ENCODE results near the gene POTEM.
"Not testable (repeated sequence)": the region's sequence is repeated elsewhere in the genome, so short reads cannot be mapped to it uniquely, and the experiment has no call there.

The POTEM gene
- long read RNA-seq = 0 reads

DNA sequence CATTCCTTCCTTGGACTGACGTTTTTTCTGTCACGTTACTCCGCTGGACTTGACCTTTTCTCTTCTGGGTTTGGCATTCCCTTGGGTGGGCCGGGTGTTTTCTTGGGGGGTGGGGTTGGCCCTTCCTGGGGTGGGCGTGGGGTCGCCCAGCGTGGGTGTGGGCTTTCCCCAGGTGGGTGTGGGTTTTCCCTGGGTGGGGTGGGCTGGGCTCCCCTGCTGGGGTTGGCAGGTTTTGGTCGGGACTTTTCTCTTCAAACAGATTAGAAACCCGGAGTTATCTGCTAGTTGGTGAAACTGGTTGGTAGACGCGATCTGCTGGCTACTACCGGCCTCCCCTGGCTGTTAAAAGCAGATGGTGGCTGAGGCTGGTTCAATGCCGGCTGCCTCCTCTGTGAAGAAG, at the start of gene POTEM:
TSS of gene POTEM (plus strand) at position 301 of the 400 bp plus-strand sequence. CDS start at position 353, 52 bp downstream.
- not testable (repeated sequence) for H3K4me3 ChIP-seq (replicated peaks; ENCODE audit: insufficient read depth, low read length); H3K27me3 ChIP-seq (ENCODE audit: insufficient read depth, poor library complexity, severe bottlenecking); DNase-seq (ENCODE audit: low read depth in 1 of 2, low spot score in 1 of 2); H3K27ac ChIP-seq (replicated peaks)

DNA sequence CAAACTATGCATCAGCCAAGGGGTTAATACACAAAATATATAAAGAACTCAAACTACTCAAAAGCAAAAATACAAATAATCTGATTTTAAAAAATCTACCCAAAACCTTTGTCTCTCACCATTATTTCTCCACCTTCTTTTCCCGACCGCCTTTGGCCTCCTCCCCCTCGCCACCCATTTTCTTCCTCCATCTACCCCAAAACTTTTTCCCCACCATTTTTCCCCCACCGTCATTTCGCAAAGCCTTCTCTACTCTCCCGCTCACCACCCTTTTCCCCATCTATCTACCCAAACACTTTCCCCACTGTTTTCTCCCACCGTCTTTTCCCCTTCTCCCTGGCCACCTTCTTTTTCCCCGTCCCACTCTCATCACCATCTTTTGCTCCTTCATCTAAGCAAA, 48.9 kb upstream of the POTEM start:
- H3K27ac ChIP-seq (replicated peaks); DNase-seq (ENCODE audit: low read depth in 1 of 2, low spot score in 1 of 2); H3K4me3 ChIP-seq (replicated peaks; ENCODE audit: insufficient read depth, low read length); H3K27me3 ChIP-seq (ENCODE audit: insufficient read depth, poor library complexity, severe bottlenecking): not testable (repeated sequence)

DNA sequence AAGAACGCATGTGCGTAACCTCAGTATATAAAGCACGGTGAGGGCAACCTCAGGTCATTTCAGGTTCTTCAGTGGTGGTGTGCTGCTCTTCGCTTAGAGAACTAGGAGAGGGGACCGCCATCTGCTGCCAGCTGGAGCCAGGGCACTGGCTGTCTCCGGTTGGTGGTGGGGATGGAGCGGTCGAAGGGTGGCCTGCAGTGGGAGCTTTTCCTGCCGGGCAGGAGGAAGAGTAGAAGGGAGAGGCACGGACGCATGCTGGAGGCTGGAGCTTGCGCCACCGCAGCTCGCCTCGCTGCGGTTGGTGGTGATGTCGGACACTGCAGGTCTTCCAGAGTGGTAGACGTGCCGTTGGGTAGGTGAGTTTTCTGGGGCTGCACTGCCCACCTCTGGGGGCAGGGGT, 47.2 kb upstream of the POTEM start:
- not testable (repeated sequence) for H3K27ac ChIP-seq (replicated peaks); DNase-seq (ENCODE audit: low read depth in 1 of 2, low spot score in 1 of 2); H3K4me3 ChIP-seq (replicated peaks; ENCODE audit: insufficient read depth, low read length); H3K27me3 ChIP-seq (ENCODE audit: insufficient read depth, poor library complexity, severe bottlenecking)

DNA sequence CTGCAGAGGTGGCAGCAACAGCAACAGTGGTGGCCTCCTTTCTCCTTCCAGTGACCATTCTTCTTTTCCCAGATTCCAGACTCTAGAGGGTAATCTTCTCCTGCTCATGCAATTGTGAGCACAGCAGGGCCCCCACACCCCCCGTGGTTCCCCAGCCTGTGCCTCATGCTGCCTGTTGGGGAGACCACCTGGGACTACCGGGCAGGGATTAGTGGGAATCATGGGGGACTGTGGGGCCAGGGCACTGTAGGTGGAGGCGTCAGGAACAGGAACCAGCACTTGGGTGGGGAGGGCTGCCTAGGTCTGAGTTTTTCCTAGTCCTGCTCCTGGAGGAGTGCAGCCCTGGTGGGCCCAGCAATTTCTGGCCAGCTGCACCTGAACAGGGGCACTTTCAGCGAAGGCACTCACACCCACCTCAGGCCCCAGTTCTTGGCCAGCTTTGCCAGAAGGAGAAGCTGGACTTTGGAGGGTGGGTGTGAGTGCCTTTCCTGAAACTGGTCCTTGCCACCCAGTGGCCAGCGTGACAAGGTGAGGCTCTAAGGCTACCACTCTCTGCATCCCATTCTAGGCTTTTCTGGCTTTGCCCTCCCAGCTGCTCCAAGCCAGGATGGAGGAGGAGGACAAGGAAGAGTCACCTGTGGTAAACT, 46.1 kb upstream of the POTEM start:
- not testable (repeated sequence) for H3K27me3 ChIP-seq (ENCODE audit: insufficient read depth, poor library complexity, severe bottlenecking); H3K27ac ChIP-seq (replicated peaks); H3K4me3 ChIP-seq (replicated peaks; ENCODE audit: insufficient read depth, low read length); DNase-seq (ENCODE audit: low read depth in 1 of 2, low spot score in 1 of 2)

DNA sequence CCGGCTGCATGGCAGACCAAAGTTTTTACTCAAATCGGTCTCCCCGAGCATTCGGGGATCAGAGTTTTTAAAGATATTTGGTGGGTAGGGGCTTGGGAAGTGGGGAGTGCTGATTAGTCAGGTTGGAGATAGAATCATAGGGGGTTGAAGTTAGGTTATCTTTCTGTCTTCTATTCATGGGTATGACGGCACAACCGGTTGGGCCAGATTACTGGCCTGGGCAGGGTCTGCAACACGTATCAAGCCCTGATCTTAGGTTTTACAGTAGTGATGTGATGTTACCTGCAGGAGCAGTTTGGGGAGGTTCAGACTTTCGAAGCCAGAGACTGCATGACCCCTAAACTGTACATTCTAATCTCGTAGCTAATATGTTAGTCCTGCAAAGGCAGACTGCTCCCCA, 30.4 kb upstream of the POTEM start:
- not testable (repeated sequence) for H3K27ac ChIP-seq (replicated peaks); DNase-seq (ENCODE audit: low read depth in 1 of 2, low spot score in 1 of 2); H3K27me3 ChIP-seq (ENCODE audit: insufficient read depth, poor library complexity, severe bottlenecking); H3K4me3 ChIP-seq (replicated peaks; ENCODE audit: insufficient read depth, low read length)

DNA sequence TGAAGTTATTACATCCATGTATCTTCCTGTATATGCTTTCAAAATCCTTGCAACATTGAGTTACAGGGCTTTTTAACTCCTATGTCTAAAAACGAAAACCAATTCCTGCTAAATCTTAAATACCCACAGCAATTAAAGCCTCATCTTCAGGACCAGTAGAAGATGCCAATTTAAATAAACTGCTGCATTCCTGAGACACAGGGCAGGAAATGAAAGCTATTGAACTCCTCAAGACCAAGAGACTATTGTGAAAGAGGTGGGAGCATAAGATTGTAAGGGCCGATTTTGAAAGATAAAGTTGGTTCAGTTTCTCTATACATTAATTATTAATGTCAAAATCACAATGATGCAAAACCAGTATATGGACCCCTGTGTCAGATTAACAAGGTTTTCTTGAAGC, 28.5 kb upstream of the POTEM start:
- not testable (repeated sequence) for H3K27me3 ChIP-seq (ENCODE audit: insufficient read depth, poor library complexity, severe bottlenecking); DNase-seq (ENCODE audit: low read depth in 1 of 2, low spot score in 1 of 2); H3K4me3 ChIP-seq (replicated peaks; ENCODE audit: insufficient read depth, low read length)

DNA sequence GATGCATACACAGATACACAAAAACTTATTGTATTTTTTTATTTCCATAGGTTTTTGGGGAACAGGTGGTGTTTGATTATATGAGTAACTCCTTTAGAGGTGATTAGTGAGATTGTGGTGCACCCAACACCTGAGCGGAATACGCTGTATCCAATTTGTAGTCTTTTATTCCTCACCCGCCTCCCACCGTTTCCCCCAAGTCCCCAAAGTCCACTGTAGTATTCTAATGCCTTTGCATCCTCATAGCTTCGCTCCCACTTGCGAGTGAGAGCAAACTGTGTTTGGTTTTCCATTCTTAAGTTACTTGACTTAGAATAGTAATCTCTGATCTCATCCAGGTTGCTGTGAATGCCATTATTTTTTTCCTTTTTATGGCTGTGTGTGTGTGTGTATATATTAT, 17.3 kb upstream of the POTEM start:
- H3K27ac ChIP-seq (replicated peaks); H3K4me3 ChIP-seq (replicated peaks; ENCODE audit: insufficient read depth, low read length); H3K27me3 ChIP-seq (ENCODE audit: insufficient read depth, poor library complexity, severe bottlenecking); DNase-seq (ENCODE audit: low read depth in 1 of 2, low spot score in 1 of 2): not testable (repeated sequence)

More for the DNA sequence above, 28.5 kb upstream of the POTEM start:
- not testable (repeated sequence) for H3K27ac ChIP-seq (replicated peaks)

DNA sequence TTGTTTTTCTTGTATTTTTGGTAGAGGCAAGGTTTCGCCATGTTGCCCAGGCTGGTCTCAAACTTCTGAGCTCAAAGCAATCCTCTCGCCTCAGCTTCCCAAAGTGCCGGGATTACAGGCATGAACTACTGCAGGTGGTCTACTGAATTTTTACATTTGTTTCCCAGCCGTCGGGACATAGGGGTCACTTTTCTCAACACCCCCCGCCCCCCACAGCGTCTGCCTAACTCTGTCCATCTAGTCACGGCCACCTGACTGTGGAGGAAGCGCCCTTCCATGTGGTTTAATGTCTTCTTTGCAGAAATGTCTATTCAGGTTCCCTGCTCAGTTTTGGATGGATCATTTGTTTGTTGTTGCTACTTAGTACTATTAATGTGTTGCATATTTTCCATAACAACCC, 14.1 kb upstream of the POTEM start:
- H3K27me3 ChIP-seq (ENCODE audit: insufficient read depth, poor library complexity, severe bottlenecking); H3K27ac ChIP-seq (replicated peaks); DNase-seq (ENCODE audit: low read depth in 1 of 2, low spot score in 1 of 2); H3K4me3 ChIP-seq (replicated peaks; ENCODE audit: insufficient read depth, low read length): not testable (repeated sequence)

DNA sequence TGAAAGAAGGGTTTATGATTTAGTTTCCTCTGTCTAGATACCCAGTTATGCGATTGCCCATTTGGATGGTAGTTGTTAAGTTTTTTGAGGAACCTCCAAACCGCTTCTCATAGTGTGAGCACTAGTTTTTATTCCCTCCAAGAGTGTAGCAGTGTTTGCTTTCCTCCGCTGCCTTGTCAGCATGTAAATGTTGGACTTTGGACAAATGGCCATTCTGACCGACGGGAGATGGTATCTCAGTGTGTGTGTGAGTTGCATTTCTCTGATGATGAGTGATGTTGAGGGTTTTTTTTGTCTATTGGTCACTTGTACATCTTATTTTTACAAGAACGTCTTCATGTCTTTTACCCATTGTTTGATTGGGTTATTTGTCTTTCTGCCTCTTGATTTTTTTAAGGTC, 11.4 kb upstream of the POTEM start:
- DNase-seq (ENCODE audit: low read depth in 1 of 2, low spot score in 1 of 2); H3K4me3 ChIP-seq (replicated peaks; ENCODE audit: insufficient read depth, low read length); H3K27ac ChIP-seq (replicated peaks); H3K27me3 ChIP-seq (ENCODE audit: insufficient read depth, poor library complexity, severe bottlenecking): not testable (repeated sequence)

DNA sequence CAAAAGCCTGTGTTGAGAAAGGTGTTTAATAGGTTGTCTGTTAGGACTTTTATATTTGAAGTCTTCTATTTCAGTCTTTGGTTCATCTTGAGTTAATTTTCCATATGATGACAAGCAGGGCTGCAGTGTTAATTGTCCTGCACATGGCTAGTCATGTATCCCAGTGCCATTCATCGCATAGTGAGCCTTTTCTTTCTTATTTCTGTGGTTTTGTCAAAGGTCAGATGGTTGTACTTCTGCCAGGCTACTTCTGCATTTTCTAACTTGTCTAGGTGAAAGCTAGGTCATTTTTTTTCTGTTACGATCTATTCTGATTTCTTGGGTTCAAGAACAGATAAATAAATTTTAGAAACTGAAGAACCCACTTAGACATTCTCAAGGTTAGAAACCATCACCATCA, 5.7 kb upstream of the POTEM start:
- not testable (repeated sequence) for H3K27ac ChIP-seq (replicated peaks); H3K27me3 ChIP-seq (ENCODE audit: insufficient read depth, poor library complexity, severe bottlenecking); H3K4me3 ChIP-seq (replicated peaks; ENCODE audit: insufficient read depth, low read length); DNase-seq (ENCODE audit: low read depth in 1 of 2, low spot score in 1 of 2)

DNA sequence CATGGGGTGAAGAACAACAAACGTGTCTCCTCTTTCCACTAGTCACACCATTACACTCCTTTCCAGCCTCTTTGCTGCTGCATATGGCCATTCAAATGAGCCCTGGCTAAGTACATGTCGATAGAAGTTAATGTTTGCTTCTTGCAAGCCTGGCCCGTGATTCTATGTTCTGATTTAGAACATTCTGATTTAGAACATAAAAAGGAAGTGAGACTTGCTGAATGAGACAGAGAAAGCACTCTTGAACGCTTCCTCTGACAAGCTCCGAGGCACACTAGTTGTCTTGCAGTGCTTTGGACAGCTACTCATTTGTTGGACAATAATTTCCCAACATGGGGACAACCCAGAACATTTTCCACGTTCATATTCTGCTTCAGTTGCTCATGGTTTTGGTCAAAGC, 5.1 kb upstream of the POTEM start:
- not testable (repeated sequence) for H3K4me3 ChIP-seq (replicated peaks; ENCODE audit: insufficient read depth, low read length); H3K27me3 ChIP-seq (ENCODE audit: insufficient read depth, poor library complexity, severe bottlenecking); DNase-seq (ENCODE audit: low read depth in 1 of 2, low spot score in 1 of 2); H3K27ac ChIP-seq (replicated peaks)

DNA sequence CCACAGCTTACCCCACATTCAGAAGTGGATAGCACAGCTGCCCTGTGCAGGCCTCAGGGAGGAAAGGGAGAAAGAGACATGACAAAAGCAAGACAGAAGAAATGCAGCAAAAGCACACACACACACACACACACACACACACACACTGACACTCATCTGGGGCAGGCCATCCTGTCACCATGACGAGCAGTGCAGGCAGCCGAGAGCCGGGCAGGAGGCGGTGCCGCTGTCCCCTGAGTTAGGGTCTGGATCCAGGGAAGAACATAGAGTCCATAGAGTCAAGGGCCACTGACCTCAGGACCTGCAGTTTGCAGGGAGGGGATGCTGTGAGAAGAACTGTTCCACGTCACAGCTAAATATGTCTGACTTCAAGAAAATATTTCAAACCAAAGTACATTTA, 4.0 kb upstream of the POTEM start:
- DNase-seq (ENCODE audit: low read depth in 1 of 2, low spot score in 1 of 2); H3K27me3 ChIP-seq (ENCODE audit: insufficient read depth, poor library complexity, severe bottlenecking); H3K4me3 ChIP-seq (replicated peaks; ENCODE audit: insufficient read depth, low read length); H3K27ac ChIP-seq (replicated peaks): not testable (repeated sequence)

DNA sequence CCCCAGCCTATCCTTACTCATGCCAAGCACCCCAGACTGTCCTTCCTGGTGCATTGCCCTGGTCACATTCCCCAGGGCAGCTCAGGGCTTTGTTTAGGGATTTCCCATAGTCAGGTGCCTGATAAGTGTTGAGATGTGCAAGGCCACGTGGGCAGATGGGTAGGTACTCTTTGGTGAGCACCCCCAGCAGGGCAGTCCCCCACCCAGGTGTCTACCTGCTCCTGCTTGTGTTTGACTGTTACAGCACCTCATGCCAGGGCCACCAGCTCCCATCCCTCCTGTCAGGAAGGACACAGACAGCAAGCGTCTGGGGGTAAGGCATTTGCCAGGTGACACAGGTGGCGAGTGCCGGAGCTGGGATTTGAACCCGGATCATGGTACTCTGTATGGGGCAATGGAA, 2.4 kb upstream of the POTEM start:
- DNase-seq (ENCODE audit: low read depth in 1 of 2, low spot score in 1 of 2); H3K27me3 ChIP-seq (ENCODE audit: insufficient read depth, poor library complexity, severe bottlenecking): not testable (repeated sequence)

DNA sequence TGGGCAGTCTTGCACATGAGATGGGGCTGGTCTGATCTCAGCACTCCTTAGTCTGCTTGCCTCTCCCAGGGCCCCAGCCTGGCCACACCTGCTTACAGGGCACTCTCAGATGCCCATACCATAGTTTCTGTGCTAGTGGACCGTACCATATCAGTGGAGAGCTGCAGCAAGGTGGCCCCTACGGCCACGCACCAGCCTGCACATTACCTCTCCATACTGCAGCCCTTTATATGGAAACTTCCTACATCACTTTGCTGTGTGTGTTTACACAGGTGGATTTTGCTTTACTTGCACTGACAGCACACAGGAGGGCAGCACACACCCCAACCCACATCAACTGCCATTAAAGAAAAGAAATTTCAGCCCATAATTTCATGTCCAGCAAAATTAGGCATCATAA, 35.3 kb downstream of the POTEM start:
- not testable (repeated sequence) for H3K27ac ChIP-seq (replicated peaks); H3K4me3 ChIP-seq (replicated peaks; ENCODE audit: insufficient read depth, low read length); DNase-seq (ENCODE audit: low read depth in 1 of 2, low spot score in 1 of 2); H3K27me3 ChIP-seq (ENCODE audit: insufficient read depth, poor library complexity, severe bottlenecking)

More for the DNA sequence above, 2.4 kb upstream of the POTEM start:
- not testable (repeated sequence) for H3K4me3 ChIP-seq (replicated peaks; ENCODE audit: insufficient read depth, low read length); H3K27ac ChIP-seq (replicated peaks)

DNA sequence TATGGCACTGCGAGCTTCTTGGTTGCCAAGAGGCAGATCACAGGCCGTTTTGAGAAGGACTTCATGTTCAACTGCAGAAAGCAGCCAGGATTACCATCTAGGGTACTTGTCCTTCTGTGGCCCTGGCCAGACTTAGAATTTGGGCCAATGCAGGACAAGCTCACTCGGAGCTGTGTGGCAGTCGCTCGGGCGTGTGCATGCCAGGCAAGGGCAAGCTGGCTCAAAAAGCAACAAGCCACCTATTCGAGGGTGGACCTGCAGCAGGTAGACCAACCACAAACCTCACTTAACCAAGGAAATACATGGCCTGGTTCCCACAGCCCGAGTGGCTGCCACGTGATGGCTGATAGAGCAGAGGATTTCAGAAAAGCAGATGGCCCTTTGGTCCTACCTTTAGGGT, 39.3 kb downstream of the POTEM start:
- DNase-seq (ENCODE audit: low read depth in 1 of 2, low spot score in 1 of 2); H3K27me3 ChIP-seq (ENCODE audit: insufficient read depth, poor library complexity, severe bottlenecking); H3K27ac ChIP-seq (replicated peaks); H3K4me3 ChIP-seq (replicated peaks; ENCODE audit: insufficient read depth, low read length): not testable (repeated sequence)

DNA sequence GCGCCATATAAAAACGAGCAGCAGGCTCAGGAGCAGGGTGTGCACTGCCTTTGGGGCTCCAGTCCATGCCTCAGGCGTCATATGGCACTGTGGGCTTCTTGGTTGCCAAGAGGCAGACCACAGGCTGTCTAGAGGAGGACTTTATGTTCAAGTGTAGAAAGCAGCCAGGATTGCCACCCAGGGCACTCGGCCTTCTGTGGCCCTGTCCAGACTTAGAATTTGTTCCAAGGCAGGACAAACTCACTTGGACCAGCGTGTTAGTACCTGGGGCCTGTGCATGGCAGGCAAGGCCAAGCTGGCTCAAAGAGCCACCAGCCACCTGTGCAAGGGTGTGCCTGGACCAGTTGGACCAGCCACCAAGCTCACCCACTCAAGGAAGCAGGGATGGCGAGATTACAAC, 40.4 kb downstream of the POTEM start:
- DNase-seq (ENCODE audit: low read depth in 1 of 2, low spot score in 1 of 2); H3K27ac ChIP-seq (replicated peaks); H3K27me3 ChIP-seq (ENCODE audit: insufficient read depth, poor library complexity, severe bottlenecking); H3K4me3 ChIP-seq (replicated peaks; ENCODE audit: insufficient read depth, low read length): not testable (repeated sequence)
